Measurements from ENCODE around the gene RGS6. TPM values are rescaled to one million over a fixed set of nuclear protein-coding genes. Genes with fewer than 3 reads are reported as not detected.
A peak's percentile ranks its signal among the peaks of the same experiment; 100 is the strongest.

The RGS6 gene
- total RNA-seq, 4 donors from 2014 or later = 0.83 to 2.4 (median 1.5) TPM

GRCh38 chr14:72603639-72604038, 671.4 kb downstream of the RGS6 start:
- WGBS = 86% methylated on average over 4 of the region's 4 CpGs
- intact Hi-C loops (cut with DNase I) = no loop called here
- DNase-seq (ENCODE audit: extremely low spot score) = peak; percentile 86
- Histone ChIP-seq H3K9me3 (no peaks in the 10 kb centered on the region), H3K4me3 (no peak overlapping the region), H3K27me3 (no peaks in the 10 kb centered on the region), H3K4me1 (no peaks in the 10 kb centered on the region), H3K36me3 (no peaks in the 10 kb centered on the region), H3K27ac (replicated peaks in 1 of 4) (no peak overlapping the region)
- TF ChIP-seq, protein P1, sequence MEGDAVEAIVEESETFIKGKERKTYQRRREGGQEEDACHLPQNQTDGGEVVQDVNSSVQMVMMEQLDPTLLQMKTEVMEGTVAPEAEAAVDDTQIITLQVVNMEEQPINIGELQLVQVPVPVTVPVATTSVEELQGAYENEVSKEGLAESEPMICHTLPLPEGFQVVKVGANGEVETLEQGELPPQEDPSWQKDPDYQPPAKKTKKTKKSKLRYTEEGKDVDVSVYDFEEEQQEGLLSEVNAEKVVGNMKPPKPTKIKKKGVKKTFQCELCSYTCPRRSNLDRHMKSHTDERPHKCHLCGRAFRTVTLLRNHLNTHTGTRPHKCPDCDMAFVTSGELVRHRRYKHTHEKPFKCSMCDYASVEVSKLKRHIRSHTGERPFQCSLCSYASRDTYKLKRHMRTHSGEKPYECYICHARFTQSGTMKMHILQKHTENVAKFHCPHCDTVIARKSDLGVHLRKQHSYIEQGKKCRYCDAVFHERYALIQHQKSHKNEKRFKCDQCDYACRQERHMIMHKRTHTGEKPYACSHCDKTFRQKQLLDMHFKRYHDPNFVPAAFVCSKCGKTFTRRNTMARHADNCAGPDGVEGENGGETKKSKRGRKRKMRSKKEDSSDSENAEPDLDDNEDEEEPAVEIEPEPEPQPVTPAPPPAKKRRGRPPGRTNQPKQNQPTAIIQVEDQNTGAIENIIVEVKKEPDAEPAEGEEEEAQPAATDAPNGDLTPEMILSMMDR (IDR thresholded peaks at IDR 0.05) = no peak
- TF ChIP-seq POLR2AphosphoS5 (IDR thresholded peaks at IDR 0.05) (no peak), POLR2A (IDR thresholded peaks at IDR 0.05; ENCODE audit: low read depth) (no peak), EP300 (IDR thresholded peaks at IDR 0.05) (no peak)

DNA sequence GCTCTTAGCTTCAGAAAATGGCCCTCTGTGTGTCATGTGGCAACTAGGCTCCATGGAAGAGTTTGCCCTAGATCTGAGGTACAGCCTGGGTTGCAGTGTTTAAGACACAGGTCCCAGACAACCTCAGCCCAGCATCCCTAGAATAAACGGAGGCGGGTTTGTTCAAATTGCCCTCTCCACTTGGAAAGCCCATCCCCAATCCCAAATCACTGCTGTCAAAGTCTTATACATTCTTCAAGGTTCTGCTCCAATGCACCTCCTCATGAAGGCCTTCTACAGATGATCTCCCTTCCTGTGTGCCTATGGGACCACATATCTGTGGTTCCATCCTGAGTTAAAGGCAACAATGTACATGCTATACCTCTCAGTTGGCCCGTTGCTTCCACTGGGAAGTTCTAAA, 671.9 kb downstream of the RGS6 start:
- H3K27me3 ChIP-seq = no peaks in the 10 kb centered on the region
- H3K4me3 ChIP-seq = no peak overlapping the region
- H3K4me1 ChIP-seq = no peaks in the 10 kb centered on the region
- H3K27ac ChIP-seq (replicated peaks in 1 of 4) = no peak overlapping the region
- TF ChIP-seq EP300 (IDR thresholded peaks at IDR 0.05) (no peak), POLR2A (IDR thresholded peaks at IDR 0.05; ENCODE audit: low read depth) (no peak), POLR2AphosphoS5 (IDR thresholded peaks at IDR 0.05) (no peak)
- TF ChIP-seq, protein P1 (IDR thresholded peaks at IDR 0.05) = no peak
- no peaks in the 10 kb centered on the region for H3K36me3 ChIP-seq
- H3K9me3 ChIP-seq = no peaks in the 10 kb centered on the region
- 91% methylated on average over 3 of the region's 3 CpGs for WGBS
- intact Hi-C loops (cut with DNase I) = no loop called here
- DNase-seq (ENCODE audit: extremely low spot score) = peak; percentile 37

DNA sequence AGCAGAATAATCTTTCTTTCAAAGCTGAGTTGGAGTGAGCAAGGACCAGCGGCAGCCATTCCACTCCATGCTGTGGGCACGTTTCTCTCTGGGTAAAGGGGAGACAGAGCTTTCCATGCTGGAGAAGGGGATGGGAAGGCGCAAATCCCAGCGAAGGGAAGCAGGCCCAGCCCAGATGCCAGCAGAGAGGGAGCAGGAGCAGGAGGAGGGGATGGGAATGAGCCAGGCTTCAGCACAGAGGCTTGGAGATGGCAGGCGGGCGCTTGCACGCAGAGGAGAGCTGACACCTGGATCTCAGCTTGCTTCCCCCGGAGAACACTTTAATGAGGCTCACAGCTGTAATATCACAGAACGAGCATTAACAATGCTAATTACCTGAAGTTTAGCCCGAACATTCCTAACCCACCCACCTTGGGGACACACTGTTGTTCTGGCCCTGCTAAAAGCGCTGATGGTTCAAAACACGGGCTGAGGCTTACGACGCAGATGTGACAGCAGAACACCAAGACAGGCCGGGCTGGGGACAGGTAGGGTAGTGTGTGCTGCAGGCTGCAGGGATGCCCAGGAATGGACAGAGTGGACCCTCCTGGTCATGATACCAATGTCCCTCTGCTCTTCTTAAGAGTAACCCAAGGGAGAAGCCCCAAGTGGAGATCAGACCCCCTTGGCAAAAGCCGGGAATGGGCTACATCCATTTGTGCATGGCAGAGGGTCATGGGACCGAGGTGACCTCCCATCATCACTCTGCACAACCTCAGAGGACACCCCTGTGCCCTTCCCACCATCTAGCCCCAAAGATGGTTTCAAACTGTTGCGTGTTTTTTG, 673.1 kb downstream of the RGS6 start:
- no peaks in the 10 kb centered on the region for H3K9me3 ChIP-seq
- WGBS = 85% methylated on average over 16 of the region's 18 CpGs

DNA sequence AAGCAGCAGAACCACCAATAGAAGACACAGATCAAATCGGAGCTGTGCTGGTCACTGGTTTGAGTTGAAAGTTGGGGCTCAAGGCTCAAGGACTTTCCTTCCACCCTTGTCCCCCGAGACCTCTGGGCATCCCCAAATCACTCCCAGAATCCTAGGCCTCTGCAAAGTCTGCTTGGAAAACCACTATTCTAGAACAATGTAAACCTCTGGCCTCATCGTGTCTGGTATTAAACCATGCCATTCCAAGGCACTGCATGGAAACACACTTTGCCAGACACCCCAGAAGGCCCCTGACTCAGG, 673.6 kb downstream of the RGS6 start:
- TF ChIP-seq POLR2A (IDR thresholded peaks at IDR 0.05; ENCODE audit: low read depth) = no peak
- TF ChIP-seq EP300 (IDR thresholded peaks at IDR 0.05) = no peak
- TF ChIP-seq, protein P1 (IDR thresholded peaks at IDR 0.05) = no peak
- no peak for TF ChIP-seq POLR2AphosphoS5 (IDR thresholded peaks at IDR 0.05)
- Histone ChIP-seq H3K4me1 (no peaks in the 10 kb centered on the region), H3K27me3 (no peaks in the 10 kb centered on the region), H3K27ac (replicated peaks in 1 of 4) (no peak overlapping the region), H3K4me3 (no peak overlapping the region), H3K36me3 (no peaks in the 10 kb centered on the region), H3K9me3 (no peaks in the 10 kb centered on the region)
- intact Hi-C loops (cut with DNase I) = no loop called here
- DNase-seq (ENCODE audit: extremely low spot score) = peak; percentile 39
- 94% methylated on average over 3 of the region's 3 CpGs for WGBS

More for the DNA sequence above, 673.1 kb downstream of the RGS6 start:
- Histone ChIP-seq H3K4me1 (no peaks in the 10 kb centered on the region), H3K4me3 (no peak overlapping the region), H3K27me3 (no peaks in the 10 kb centered on the region), H3K36me3 (no peaks in the 10 kb centered on the region), H3K27ac (replicated peaks in 1 of 4) (no peak overlapping the region)
- TF ChIP-seq EP300 (IDR thresholded peaks at IDR 0.05) = no peak
- no peak for TF ChIP-seq POLR2A (IDR thresholded peaks at IDR 0.05; ENCODE audit: low read depth)
- no peak for TF ChIP-seq POLR2AphosphoS5 (IDR thresholded peaks at IDR 0.05)
- TF ChIP-seq, protein P1 (IDR thresholded peaks at IDR 0.05) = no peak
- peak; percentile 89 for DNase-seq (ENCODE audit: extremely low spot score)
- intact Hi-C loops (cut with DNase I) = no loop called here

DNA sequence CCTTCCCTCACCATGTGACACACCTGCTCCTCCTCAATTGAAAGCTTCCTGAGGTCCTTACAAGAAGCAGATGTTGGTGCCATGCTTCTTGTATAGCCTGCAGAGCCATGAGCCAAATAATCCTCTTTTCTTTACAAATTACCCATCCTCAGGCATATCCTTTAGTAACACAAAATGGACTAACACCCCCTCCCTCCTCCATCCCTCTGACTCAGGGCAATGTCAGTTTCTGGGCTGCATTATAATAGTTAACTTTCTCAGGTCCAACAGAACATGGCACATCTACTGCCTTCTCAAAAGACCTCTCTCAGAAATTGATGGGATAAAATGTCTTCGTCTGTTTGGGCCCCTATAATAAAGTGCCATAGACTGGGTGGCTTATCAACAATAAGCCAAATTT, 674.6 kb downstream of the RGS6 start:
- peak; percentile 53 for DNase-seq (ENCODE audit: extremely low spot score)
- 83% methylated on average over 1 of the region's 1 CpG for WGBS
- intact Hi-C loops (cut with DNase I) = no loop called here
- Histone ChIP-seq H3K36me3 (no peaks in the 10 kb centered on the region), H3K27ac (replicated peaks in 1 of 4) (no peak overlapping the region), H3K4me1 (no peaks in the 10 kb centered on the region), H3K27me3 (no peaks in the 10 kb centered on the region), H3K4me3 (no peak overlapping the region), H3K9me3 (no peaks in the 10 kb centered on the region)
- TF ChIP-seq POLR2A (IDR thresholded peaks at IDR 0.05; ENCODE audit: low read depth) (no peak), EP300 (IDR thresholded peaks at IDR 0.05) (no peak), POLR2AphosphoS5 (IDR thresholded peaks at IDR 0.05) (no peak)
- TF ChIP-seq, protein P1 (IDR thresholded peaks at IDR 0.05) = no peak
